WTC11 (cell line): ENCODE results near the gene DNMT3A. TPM values are rescaled to one million over a fixed set of nuclear protein-coding genes. Genes with fewer than 3 reads are reported as not detected.

Source experiments
- ATAC-seq: fragments of 200-7000 bp; cut with Tn5 transposase; 2 replicates; pipeline ENCODE4 v1.10.0; 2021; ENCODE audit warnings: mild to moderate bottlenecking, moderate library complexity
- CTCF ChIA-PET: fragments of 300-600 bp; sonication (Branson Sonifier 250); formaldehyde crosslinking; loops from one replicate; lab custom pipeline; 2021; ENCODE audit warnings: antibody characterized with exemption; lab: Charles Lee
- POLR2A ChIA-PET: fragments of 350-600 bp; sonication (Branson Sonifier 250); formaldehyde crosslinking; loops from one replicate; lab custom pipeline; 2021; ENCODE audit warnings: antibody characterized with exemption; lab: Charles Lee
- DNase-seq: peaks from one replicate; pipeline ENCODE4 v3.0.0; 2021; ENCODE audit warnings: low spot score
- H3K27ac Mint-ChIP-seq: 2 replicates; pipeline ENCODE4 v1.8.0; 2021; ENCODE audit warnings: mixed read lengths
- H3K27me3 Mint-ChIP-seq: 2 replicates; pipeline ENCODE4 v1.8.0; 2021; ENCODE audit warnings: low read depth, mild to moderate bottlenecking, moderate library complexity, mixed read lengths
- H3K36me3 Mint-ChIP-seq: 2 replicates; pipeline ENCODE4 v1.8.0; 2021; ENCODE audit warnings: mixed read lengths
- H3K4me1 Mint-ChIP-seq: 2 replicates; pipeline ENCODE4 v1.8.0; 2022; ENCODE audit warnings: mixed read lengths
- H3K4me3 Mint-ChIP-seq: 2 replicates; pipeline ENCODE4 v1.8.0; 2021; ENCODE audit warnings: mild to moderate bottlenecking, moderate library complexity, mixed read lengths
- H3K9me3 Mint-ChIP-seq: 2 replicates; pipeline ENCODE4 v1.8.0; 2021; ENCODE audit warnings: mixed read lengths
- CDX4 ChIP-seq: fragments of 250-450 bp; sonication (Bioruptor Pico); IDR thresholded peaks from 2 replicates; pipeline ENCODE4 v1.9.0; 2021; ENCODE audit warnings: moderate library complexity, mild to moderate bottlenecking, inconsistent platforms, borderline replicate concordance
- CTCF ChIP-seq: fragments of 200-600 bp; IDR thresholded peaks from 2 replicates; pipeline ENCODE4 v1.8.0; 2022; ENCODE audit warnings: antibody characterized with exemption
- ELF4 ChIP-seq: sonication (generic); formaldehyde crosslinking; IDR thresholded peaks from 2 replicates; pipeline ENCODE4 v1.8.1; 2022; ENCODE audit warnings: low read depth, mild to moderate bottlenecking, moderate library complexity, missing genetic modification reagents
- ESRRA ChIP-seq: sonication (generic); formaldehyde crosslinking; IDR thresholded peaks from 2 replicates; pipeline ENCODE4 v1.8.1; 2022; ENCODE audit warnings: mild to moderate bottlenecking, missing genetic modification reagents, borderline replicate concordance
- FOXJ3 ChIP-seq: sonication (generic); formaldehyde crosslinking; IDR thresholded peaks from 2 replicates; pipeline ENCODE4 v1.9.0; 2021; ENCODE audit warnings: missing genetic modification reagents, mild to moderate bottlenecking, borderline replicate concordance
- FOXP1 ChIP-seq: sonication (generic); formaldehyde crosslinking; IDR thresholded peaks from 2 replicates; pipeline ENCODE4 v1.8.0; 2022; ENCODE audit warnings: missing genetic modification reagents, mild to moderate bottlenecking, moderate library complexity, borderline replicate concordance
- GABPB1 ChIP-seq: sonication (generic); formaldehyde crosslinking; IDR thresholded peaks from 2 replicates; pipeline ENCODE4 v1.8.1; 2023; ENCODE audit warnings: mild to moderate bottlenecking, missing genetic modification reagents
- HMGA2 ChIP-seq: fragments of 250-450 bp; sonication (Bioruptor Pico); IDR thresholded peaks from 2 replicates; pipeline ENCODE4 v1.4.0; 2021; ENCODE audit warnings: mild to moderate bottlenecking, moderate library complexity
- HMGXB4 ChIP-seq: sonication (generic); formaldehyde crosslinking; IDR thresholded peaks from 2 replicates; pipeline ENCODE4 v1.8.1; 2023; ENCODE audit warnings: mild to moderate bottlenecking, moderate library complexity, missing genetic modification reagents
- IRF2 ChIP-seq: sonication (generic); formaldehyde crosslinking; IDR thresholded peaks from 2 replicates; pipeline ENCODE4 v1.8.0; 2022; ENCODE audit warnings: low read depth, missing genetic modification reagents, borderline replicate concordance
- JUN ChIP-seq: sonication (generic); formaldehyde crosslinking; IDR thresholded peaks from 2 replicates; pipeline ENCODE4 v1.8.0; 2023; ENCODE audit warnings: mild to moderate bottlenecking, missing genetic modification reagents
- KAT7 ChIP-seq: sonication (generic); formaldehyde crosslinking; IDR thresholded peaks from 2 replicates; pipeline ENCODE4 v1.8.1; 2023; ENCODE audit warnings: missing genetic modification reagents, mild to moderate bottlenecking, borderline replicate concordance
- MAX ChIP-seq: sonication (generic); formaldehyde crosslinking; IDR thresholded peaks from 2 replicates; pipeline ENCODE4 v1.8.0; 2022; ENCODE audit warnings: mild to moderate bottlenecking, missing genetic modification reagents
- NFE2L1 ChIP-seq: sonication (generic); formaldehyde crosslinking; IDR thresholded peaks from 2 replicates; pipeline ENCODE4 v1.8.1; 2023; ENCODE audit warnings: missing genetic modification reagents
- NR2C2 ChIP-seq: sonication (generic); formaldehyde crosslinking; IDR thresholded peaks from 2 replicates; pipeline ENCODE4 v1.8.0; 2022; ENCODE audit warnings: mild to moderate bottlenecking, missing genetic modification reagents
- PREB ChIP-seq: sonication (generic); formaldehyde crosslinking; IDR thresholded peaks from 2 replicates; pipeline ENCODE4 v1.8.1; 2022; ENCODE audit warnings: mild to moderate bottlenecking, missing genetic modification reagents, moderate library complexity, borderline replicate concordance
- RELA ChIP-seq: sonication (generic); formaldehyde crosslinking; IDR thresholded peaks from 2 replicates; pipeline ENCODE4 v1.8.1; 2022; ENCODE audit warnings: missing genetic modification reagents, mild to moderate bottlenecking, borderline replicate concordance
- RORB ChIP-seq: fragments of 250-450 bp; sonication (Bioruptor Pico); IDR thresholded peaks from 2 replicates; pipeline ENCODE4 v1.9.0; 2021; ENCODE audit warnings: mild to moderate bottlenecking
- SMAD3 ChIP-seq: sonication (generic); formaldehyde crosslinking; IDR thresholded peaks from 2 replicates; pipeline ENCODE4 v1.8.0; 2022; ENCODE audit warnings: missing genetic modification reagents, mild to moderate bottlenecking, borderline replicate concordance
- SP1 ChIP-seq: sonication (generic); formaldehyde crosslinking; conservative IDR thresholded peaks from 2 replicates; pipeline ENCODE4 v1.8.1; 2022; ENCODE audit warnings: missing genetic modification reagents
- STAT6 ChIP-seq: sonication (generic); formaldehyde crosslinking; conservative IDR thresholded peaks from 2 replicates; pipeline ENCODE4 v1.8.1; 2023; ENCODE audit warnings: mild to moderate bottlenecking, low read depth, missing genetic modification reagents, moderate library complexity
- ZBTB21 ChIP-seq: sonication (generic); formaldehyde crosslinking; IDR thresholded peaks from 2 replicates; pipeline ENCODE4 v1.8.1; 2023; ENCODE audit warnings: mild to moderate bottlenecking, missing genetic modification reagents, borderline replicate concordance
- ZNF121 ChIP-seq: sonication (generic); formaldehyde crosslinking; IDR thresholded peaks from 2 replicates; pipeline ENCODE4 v1.8.0; 2023; ENCODE audit warnings: missing genetic modification reagents
- ZNF232 ChIP-seq: sonication (generic); formaldehyde crosslinking; IDR thresholded peaks from 2 replicates; pipeline ENCODE4 v1.8.0; 2022; ENCODE audit warnings: mild to moderate bottlenecking, missing genetic modification reagents
- ZNF396 ChIP-seq: fragments of 250-450 bp; sonication (Bioruptor Pico); IDR thresholded peaks from 2 replicates; pipeline ENCODE4 v1.8.0; 2021; ENCODE audit warnings: mild to moderate bottlenecking, moderate library complexity, borderline replicate concordance
- total RNA-seq: library from RNA; stranded (reverse); gene quantifications from 3 replicates; pipeline ENCODE4 v1.2.3, GENCODE V29; 2021

DNMT3A gene
- total RNA-seq, 1 experiment from 2014 or later, result 154 TPM

GRCh38 chr2:25300001-25300400, 41.7 kb downstream of the DNMT3A start:
- CTCF ChIA-PET, result no interaction called here

GRCh38 chr2:25298776-25299431, 42.8 kb downstream of the DNMT3A start:
- Mint-ChIP-seq H3K4me1 (peaks cover 25% of the 10 kb centered on the region), H3K36me3 (peaks cover 5% of the 10 kb centered on the region; the same call in 1 of the 2 replicates), H3K27ac (no peak overlapping the region), H3K9me3 (no peaks in the 10 kb centered on the region), H3K27me3 (no peaks in the 10 kb centered on the region), H3K4me3 (no peak overlapping the region)
- ATAC-seq (no peak), DNase-seq (no peak)
- TF ChIP-seq GABPB1 (CRISPR knock-in tag), result no peak
- TF ChIP-seq IRF2 (CRISPR knock-in tag), result no peak
- TF ChIP-seq NR2C2 (CRISPR knock-in tag), result no peak
- TF ChIP-seq KAT7 (CRISPR knock-in tag), result no peak
- no peak for TF ChIP-seq PREB (CRISPR knock-in tag)
- TF ChIP-seq ZBTB21 (CRISPR knock-in tag), result no peak
- TF ChIP-seq STAT6 (CRISPR knock-in tag), result no peak
- TF ChIP-seq ZNF396 (CRISPR knock-in tag), result no peak
- ChIA-PET POLR2A (no interaction called here), CTCF (interaction anchor here (0.7 kb wide), 1 partner anchor 11 kb away, joined by 3 read pairs; no protein-coding TSS in a partner anchor)

More at GRCh38 chr2:25300001-25300400, 41.7 kb downstream of the DNMT3A start:
- no peak for ATAC-seq
- H3K27me3 Mint-ChIP-seq, result no peaks in the 10 kb centered on the region
- DNase-seq, result no peak
- no peak overlapping the region for H3K4me3 Mint-ChIP-seq
- H3K4me1 Mint-ChIP-seq, result peaks cover 27% of the 10 kb centered on the region
- H3K9me3 Mint-ChIP-seq, result no peaks in the 10 kb centered on the region
- H3K27ac Mint-ChIP-seq, result no peak overlapping the region
- POLR2A ChIA-PET, result no interaction called here
- H3K36me3 Mint-ChIP-seq, result peaks cover 5% of the 10 kb centered on the region; the same call in 1 of the 2 replicates
- TF ChIP-seq HMGXB4 (CRISPR knock-in tag), result no peak
- no peak for TF ChIP-seq SP1 (CRISPR knock-in tag)
- TF ChIP-seq ESRRA, result no peak
- TF ChIP-seq, all 79 proteins: peak for 0

- H3K36me3 Mint-ChIP-seq, result peaks cover 5% of the 10 kb centered on the region; the same call in 1 of the 2 replicates
- no peak for TF ChIP-seq CTCF
- no peak for TF ChIP-seq FOXP1
- TF ChIP-seq FOXJ3 (CRISPR knock-in tag), result no peak
- no peak for TF ChIP-seq ZNF232 (CRISPR knock-in tag)
- no peak for TF ChIP-seq ZNF121 (CRISPR knock-in tag)
- no peak for TF ChIP-seq CDX4 (CRISPR knock-in tag)
- no peak for TF ChIP-seq JUN (CRISPR knock-in tag)
- no peak for TF ChIP-seq RORB
- TF ChIP-seq ELF4 (CRISPR knock-in tag), result no peak
- TF ChIP-seq SMAD3 (CRISPR knock-in tag), result no peak
- no peak for TF ChIP-seq MAX (CRISPR knock-in tag)
- TF ChIP-seq NFE2L1, result no peak
- TF ChIP-seq RELA, result no peak
- TF ChIP-seq HMGA2 (CRISPR knock-in tag), result no peak
- TF ChIP-seq, all 79 proteins: peak for 0
- ATAC-seq (peak; percentile 61), DNase-seq (peak; percentile 68)
- ChIA-PET POLR2A (no interaction called here), CTCF (no interaction called here)
- peaks cover 26% of the 10 kb centered on the region for H3K4me1 Mint-ChIP-seq
- no peak overlapping the region for H3K27ac Mint-ChIP-seq
- no peaks in the 10 kb centered on the region for H3K9me3 Mint-ChIP-seq
- no peak overlapping the region for H3K4me3 Mint-ChIP-seq
- H3K27me3 Mint-ChIP-seq, result no peaks in the 10 kb centered on the region
These were observed 44.0 kb downstream of the DNMT3A start for GRCh38 chr2:25297738-25298137.
